Neural cell (in vitro differentiated cells): Measurements from ENCODE around the gene ABHD4. TPM values are rescaled to one million over a fixed set of nuclear protein-coding genes. Genes with fewer than 3 reads are reported as not detected.

ENCODE experiments used
- H2AFZ ChIP-seq: fragments of 200-600, 300-800 bp; sonication (generic), shearing (Covaris generic); 2 replicates; pipeline ENCODE4 v1.6.0; 2014; ENCODE audit warnings: low read depth, mild to moderate bottlenecking, antibody characterized with exemption, low read length, moderate library complexity
- H3F3A ChIP-seq: fragments of 200-600 bp; shearing (Covaris generic); 2 replicates; pipeline ENCODE4 v1.6.1; 2016; ENCODE audit warnings: mild to moderate bottlenecking, moderate library complexity, mixed read lengths, antibody characterized with exemption, low read length; ENCODE audit not compliant: insufficient read depth, poor library complexity, severe bottlenecking
- H3K27ac ChIP-seq: fragments of 200-600, 300-800 bp; sonication (generic), shearing (Covaris generic); 2 replicates; pipeline ENCODE4 v1.5.1; 2014; ENCODE audit warnings: mild to moderate bottlenecking, low read length, moderate library complexity
- H3K27me3 ChIP-seq: fragments of 300-800, 200-600 bp; sonication (generic), shearing (Covaris generic); 2 replicates; pipeline ENCODE4 v1.6.0; 2014; ENCODE audit warnings: mild to moderate bottlenecking, low read depth, low read length, moderate library complexity; ENCODE audit not compliant: insufficient read depth
- H3K36me3 ChIP-seq: fragments of 300-800, 200-600 bp; sonication (generic), shearing (Covaris generic); 2 replicates; pipeline ENCODE4 v1.5.1; 2014; ENCODE audit warnings: mild to moderate bottlenecking, antibody characterized with exemption, low read length, moderate library complexity; ENCODE audit not compliant: insufficient read depth
- H3K4me2 ChIP-seq: fragments of 300-800, 200-600 bp; sonication (generic), shearing (Covaris generic); 2 replicates; pipeline ENCODE4 v1.6.0; 2014; ENCODE audit warnings: mild to moderate bottlenecking, low read length
- H3K4me3 ChIP-seq: fragments of 300-800, 200-600 bp; sonication (generic), shearing (Covaris generic); 2 replicates; pipeline ENCODE4 v1.5.1; 2014; ENCODE audit warnings: mild to moderate bottlenecking, low read length, moderate library complexity
- H3K79me2 ChIP-seq: fragments of 200-600 bp; shearing (Covaris generic); replicated peaks from 2 replicates; pipeline ENCODE4 v1.6.0; 2014; ENCODE audit warnings: mild to moderate bottlenecking, low read length, moderate library complexity; ENCODE audit not compliant: insufficient read depth
- H3K9ac ChIP-seq: fragments of 300-800, 200-600 bp; sonication (generic), shearing (Covaris generic); 2 replicates; pipeline ENCODE4 v1.6.1; 2016; ENCODE audit warnings: mild to moderate bottlenecking, low read length, mixed read lengths
- H3K9me2 ChIP-seq: fragments of 200-600 bp; shearing (Covaris generic); 2 replicates; pipeline ENCODE4 v1.6.1; 2016; ENCODE audit warnings: mild to moderate bottlenecking, low read length, mixed read lengths; ENCODE audit not compliant: insufficient read depth
- H3K9me3 ChIP-seq: fragments of 200-600, 300-800 bp; sonication (generic), shearing (Covaris generic); 2 replicates; pipeline ENCODE4 v1.6.1; 2016; ENCODE audit warnings: mild to moderate bottlenecking, mixed run types, low read length, moderate library complexity, mixed read lengths
- H4K20me1 ChIP-seq: fragments of 200-600 bp; shearing (Covaris generic); 2 replicates; pipeline ENCODE4 v1.6.1; 2016; ENCODE audit warnings: mild to moderate bottlenecking, mixed run types; ENCODE audit not compliant: insufficient read depth
- EP300 ChIP-seq: fragments of 450-650 bp; conservative IDR thresholded peaks from 2 replicates; pipeline ENCODE4 v1.6.1; 2014; ENCODE audit warnings: antibody characterized with exemption, mild to moderate bottlenecking, moderate library complexity; ENCODE audit not compliant: poor library complexity, severe bottlenecking
- EZH2 ChIP-seq: fragments of 200-600, 300-800 bp; shearing (Covaris generic), sonication (generic); IDR thresholded peaks from 2 replicates; pipeline ENCODE4 v1.6.1; 2014; ENCODE audit warnings: antibody characterized with exemption, low read length, borderline replicate concordance, mild to moderate bottlenecking; ENCODE audit not compliant: insufficient read depth, poor library complexity, severe bottlenecking
- MXI1 ChIP-seq: fragments of 450-650 bp; conservative IDR thresholded peaks from 2 replicates; pipeline ENCODE4 v1.6.1; 2014; ENCODE audit warnings: antibody characterized with exemption, mild to moderate bottlenecking; ENCODE audit not compliant: poor library complexity, severe bottlenecking
- POLR2AphosphoS5 ChIP-seq: IDR thresholded peaks from 2 replicates; pipeline ENCODE4 v1.6.1; 2012
- RAD21 ChIP-seq: fragments of 450-650 bp; conservative IDR thresholded peaks from 2 replicates; pipeline ENCODE4 v1.6.1; 2014; ENCODE audit warnings: antibody characterized with exemption, mild to moderate bottlenecking, moderate library complexity
- SMC3 ChIP-seq: fragments of 450-650 bp; conservative IDR thresholded peaks from 2 replicates; pipeline ENCODE4 v1.6.1; 2014; ENCODE audit warnings: antibody characterized with exemption, mild to moderate bottlenecking, moderate library complexity; ENCODE audit not compliant: poor library complexity
- TAF1 ChIP-seq: IDR thresholded peaks from 2 replicates; pipeline ENCODE4 v1.6.1; 2012; ENCODE audit warnings: low read depth
- polyA plus RNA-seq: library from polyadenylated mRNA; depleted of rRNA; stranded (reverse); fragments of >200 nt; gene quantifications from 2 replicates; pipeline ENCODE4 v1.2.3, GENCODE V29; 2014
- TF ChIP-seq, protein P1 (sequence below): IDR thresholded peaks from 2 replicates; pipeline ENCODE4 v1.6.1; 2012; ENCODE audit warnings: borderline replicate concordance
- TF ChIP-seq, protein P2 (sequence below): fragments of 450-650 bp; IDR thresholded peaks from 2 replicates; pipeline ENCODE4 v1.5.1; 2014; ENCODE audit warnings: antibody characterized with exemption, mild to moderate bottlenecking, moderate library complexity; ENCODE audit not compliant: poor library complexity, severe bottlenecking

ABHD4 gene
- polyA plus RNA-seq, 1 donor from 2014 or later, result 2.6 TPM

DNA sequence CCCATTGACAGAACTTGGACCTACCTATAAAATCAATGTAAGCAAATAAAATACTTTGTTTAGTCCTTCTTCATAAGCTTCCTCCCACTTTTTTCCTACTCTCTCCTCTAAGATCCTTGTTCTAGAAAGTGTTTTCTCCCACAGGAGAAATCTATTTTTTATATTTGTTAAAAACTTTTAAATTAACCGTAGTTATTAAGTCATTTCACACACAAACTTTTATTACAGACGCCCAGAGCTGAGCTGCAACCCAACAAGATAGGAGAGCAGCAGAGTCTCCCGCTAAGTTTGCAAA lies 36.8 kb upstream of the ABHD4 start:
- Histone ChIP-seq H4K20me1 (no peaks in the 10 kb centered on the region), H3K36me3 (no peaks in the 10 kb centered on the region), H3K9ac (no peak overlapping the region), H3F3A (no peaks in the 10 kb centered on the region), H3K79me2 (no peaks in the 10 kb centered on the region), H3K4me3 (no peak overlapping the region), H3K9me3 (no peaks in the 10 kb centered on the region), H3K27me3 (no peaks in the 10 kb centered on the region), H2AFZ (no peak overlapping the region), H3K4me2 (no peak overlapping the region), H3K27ac (no peak overlapping the region), H3K9me2 (no peaks in the 10 kb centered on the region)
- TF ChIP-seq EZH2, result no peak

DNA sequence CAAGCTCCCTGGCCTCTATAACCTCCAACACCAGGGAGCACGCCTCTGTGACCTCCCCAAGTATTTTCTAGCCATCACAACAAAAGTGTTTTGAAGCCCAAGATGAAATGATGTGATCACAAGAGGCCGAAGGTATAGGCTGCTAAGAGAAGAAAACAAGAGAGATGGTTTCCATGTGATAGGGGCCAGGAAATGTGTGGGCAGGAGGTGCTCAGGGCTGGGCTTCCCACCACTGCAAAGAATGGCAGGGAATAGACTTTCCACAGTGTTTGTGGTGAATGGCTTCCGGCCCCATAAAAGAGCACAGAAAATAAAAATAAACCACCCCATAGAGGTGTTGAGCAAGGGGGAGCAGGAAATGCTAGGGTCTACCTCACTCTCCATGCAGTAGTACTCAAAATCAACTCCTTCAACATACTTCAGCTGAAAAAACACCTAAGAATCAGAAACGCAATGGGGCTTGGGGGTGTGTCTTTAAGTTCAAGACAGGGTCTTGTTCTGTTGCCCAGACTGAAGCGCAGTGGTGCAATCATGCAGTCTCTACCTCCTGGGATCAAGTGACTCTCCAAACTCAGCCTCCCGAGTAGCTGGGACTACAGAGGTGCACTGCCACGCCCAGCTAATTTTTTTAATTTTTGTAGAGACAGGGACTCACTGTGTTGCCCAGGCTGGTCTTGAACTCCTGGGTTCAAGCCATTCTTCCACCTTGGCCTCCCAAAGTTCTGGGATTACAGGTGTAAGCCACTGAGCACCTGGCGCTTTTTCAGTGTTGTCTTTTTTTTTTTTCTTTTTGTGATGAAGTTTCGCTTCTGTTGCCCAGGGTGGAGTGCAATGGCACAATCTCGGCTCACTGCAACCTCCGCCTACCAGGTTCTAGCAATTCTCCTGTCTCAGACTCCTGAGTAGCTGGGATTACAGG lies 36.2 kb upstream of the ABHD4 start:
- H3K27me3 ChIP-seq, result no peaks in the 10 kb centered on the region
- TF ChIP-seq, protein P1, sequence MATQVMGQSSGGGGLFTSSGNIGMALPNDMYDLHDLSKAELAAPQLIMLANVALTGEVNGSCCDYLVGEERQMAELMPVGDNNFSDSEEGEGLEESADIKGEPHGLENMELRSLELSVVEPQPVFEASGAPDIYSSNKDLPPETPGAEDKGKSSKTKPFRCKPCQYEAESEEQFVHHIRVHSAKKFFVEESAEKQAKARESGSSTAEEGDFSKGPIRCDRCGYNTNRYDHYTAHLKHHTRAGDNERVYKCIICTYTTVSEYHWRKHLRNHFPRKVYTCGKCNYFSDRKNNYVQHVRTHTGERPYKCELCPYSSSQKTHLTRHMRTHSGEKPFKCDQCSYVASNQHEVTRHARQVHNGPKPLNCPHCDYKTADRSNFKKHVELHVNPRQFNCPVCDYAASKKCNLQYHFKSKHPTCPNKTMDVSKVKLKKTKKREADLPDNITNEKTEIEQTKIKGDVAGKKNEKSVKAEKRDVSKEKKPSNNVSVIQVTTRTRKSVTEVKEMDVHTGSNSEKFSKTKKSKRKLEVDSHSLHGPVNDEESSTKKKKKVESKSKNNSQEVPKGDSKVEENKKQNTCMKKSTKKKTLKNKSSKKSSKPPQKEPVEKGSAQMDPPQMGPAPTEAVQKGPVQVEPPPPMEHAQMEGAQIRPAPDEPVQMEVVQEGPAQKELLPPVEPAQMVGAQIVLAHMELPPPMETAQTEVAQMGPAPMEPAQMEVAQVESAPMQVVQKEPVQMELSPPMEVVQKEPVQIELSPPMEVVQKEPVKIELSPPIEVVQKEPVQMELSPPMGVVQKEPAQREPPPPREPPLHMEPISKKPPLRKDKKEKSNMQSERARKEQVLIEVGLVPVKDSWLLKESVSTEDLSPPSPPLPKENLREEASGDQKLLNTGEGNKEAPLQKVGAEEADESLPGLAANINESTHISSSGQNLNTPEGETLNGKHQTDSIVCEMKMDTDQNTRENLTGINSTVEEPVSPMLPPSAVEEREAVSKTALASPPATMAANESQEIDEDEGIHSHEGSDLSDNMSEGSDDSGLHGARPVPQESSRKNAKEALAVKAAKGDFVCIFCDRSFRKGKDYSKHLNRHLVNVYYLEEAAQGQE, result no peak
- TF ChIP-seq EZH2 (no peak), EP300 (no peak), SMC3 (no peak), POLR2AphosphoS5 (no peak), MXI1 (no peak)
- TF ChIP-seq, protein P2, sequence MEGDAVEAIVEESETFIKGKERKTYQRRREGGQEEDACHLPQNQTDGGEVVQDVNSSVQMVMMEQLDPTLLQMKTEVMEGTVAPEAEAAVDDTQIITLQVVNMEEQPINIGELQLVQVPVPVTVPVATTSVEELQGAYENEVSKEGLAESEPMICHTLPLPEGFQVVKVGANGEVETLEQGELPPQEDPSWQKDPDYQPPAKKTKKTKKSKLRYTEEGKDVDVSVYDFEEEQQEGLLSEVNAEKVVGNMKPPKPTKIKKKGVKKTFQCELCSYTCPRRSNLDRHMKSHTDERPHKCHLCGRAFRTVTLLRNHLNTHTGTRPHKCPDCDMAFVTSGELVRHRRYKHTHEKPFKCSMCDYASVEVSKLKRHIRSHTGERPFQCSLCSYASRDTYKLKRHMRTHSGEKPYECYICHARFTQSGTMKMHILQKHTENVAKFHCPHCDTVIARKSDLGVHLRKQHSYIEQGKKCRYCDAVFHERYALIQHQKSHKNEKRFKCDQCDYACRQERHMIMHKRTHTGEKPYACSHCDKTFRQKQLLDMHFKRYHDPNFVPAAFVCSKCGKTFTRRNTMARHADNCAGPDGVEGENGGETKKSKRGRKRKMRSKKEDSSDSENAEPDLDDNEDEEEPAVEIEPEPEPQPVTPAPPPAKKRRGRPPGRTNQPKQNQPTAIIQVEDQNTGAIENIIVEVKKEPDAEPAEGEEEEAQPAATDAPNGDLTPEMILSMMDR, result no peak
- no peak overlapping the region for H3K4me3 ChIP-seq
- H2AFZ ChIP-seq, result no peak overlapping the region
- H3K9me2 ChIP-seq, result no peaks in the 10 kb centered on the region
- H3K9me3 ChIP-seq, result no peaks in the 10 kb centered on the region
- H4K20me1 ChIP-seq, result no peaks in the 10 kb centered on the region
- H3K36me3 ChIP-seq, result no peaks in the 10 kb centered on the region
- no peak overlapping the region for H3K9ac ChIP-seq
- H3F3A ChIP-seq, result no peaks in the 10 kb centered on the region
- H3K4me2 ChIP-seq, result no peak overlapping the region
- no peak overlapping the region for H3K27ac ChIP-seq
- no peaks in the 10 kb centered on the region for H3K79me2 ChIP-seq

DNA sequence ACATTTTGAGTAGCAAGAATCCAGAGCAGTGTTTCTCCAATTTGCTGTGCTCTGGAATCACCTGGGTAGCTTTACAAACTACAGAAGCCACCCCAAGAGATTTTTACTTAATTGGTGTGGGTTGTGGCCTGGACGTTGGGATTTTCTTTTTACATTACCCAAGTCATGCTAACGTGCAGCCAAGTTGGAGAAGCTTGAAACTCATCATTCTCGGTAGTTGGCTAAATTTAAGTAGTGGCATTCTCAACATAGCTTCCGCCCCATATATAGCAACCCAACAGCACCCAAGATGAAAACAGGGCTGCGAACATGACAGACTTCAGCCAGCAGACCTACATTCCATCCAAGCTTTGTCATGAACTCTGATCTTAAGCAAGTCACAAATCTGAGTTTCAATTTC lies 34.1 kb upstream of the ABHD4 start:
- Histone ChIP-seq H3K4me3 (no peak overlapping the region), H3K27me3 (no peaks in the 10 kb centered on the region)

More for the DNA sequence above, 34.1 kb upstream of the ABHD4 start:
- Histone ChIP-seq H2AFZ (no peak overlapping the region), H3K79me2 (no peaks in the 10 kb centered on the region), H3K9me3 (no peaks in the 10 kb centered on the region), H3K9ac (no peak overlapping the region), H3K4me2 (no peak overlapping the region), H3F3A (no peaks in the 10 kb centered on the region), H3K27ac (no peak overlapping the region), H3K9me2 (no peaks in the 10 kb centered on the region), H3K36me3 (no peaks in the 10 kb centered on the region), H4K20me1 (no peaks in the 10 kb centered on the region)
- TF ChIP-seq MXI1, result no peak
- no peak for TF ChIP-seq TAF1
- no peak for TF ChIP-seq RAD21
- no peak for TF ChIP-seq EZH2
- TF ChIP-seq EP300, result no peak
- no peak for TF ChIP-seq SMC3
- TF ChIP-seq, protein P2, result no peak
- TF ChIP-seq, protein P1, result no peak
- TF ChIP-seq POLR2AphosphoS5, result no peak
